HG02852 (cell line): ENCODE measurements around the gene LAD1.

Experiments used
- ATAC-seq: cut with Tn5 transposase; IDR thresholded peaks from one replicate; pipeline ENCODE4 v1.9.1; 2021; ENCODE audit warnings: mild to moderate bottlenecking, moderate library complexity; ENCODE audit not compliant: unreplicated experiment

The LAD1 gene

GRCh38 chr1:201353186-201353940 is 45.8 kb downstream of the LAD1 start:
- ATAC-seq: no peak

GRCh38 chr1:201351617-201352016 is 47.5 kb downstream of the LAD1 start:
- no peak for ATAC-seq

GRCh38 chr1:201350884-201351283 is 48.2 kb downstream of the LAD1 start:
- ATAC-seq: no peak

- no peak for ATAC-seq
Measured at GRCh38 chr1:201350361-201350725, 48.8 kb downstream of the LAD1 start.

GRCh38 chr1:201349092-201349491 is 50.0 kb downstream of the LAD1 start:
- no peak for ATAC-seq

GRCh38 chr1:201348211-201348566 is 50.9 kb downstream of the LAD1 start:
- ATAC-seq: no peak

- ATAC-seq: no peak
Measured at GRCh38 chr1:201347498-201348210, 51.5 kb downstream of the LAD1 start.

GRCh38 chr1:201346987-201347386 is 52.1 kb downstream of the LAD1 start:
- ATAC-seq: no peak

- no peak for ATAC-seq
Measured at GRCh38 chr1:201346337-201346939, 52.7 kb downstream of the LAD1 start.

- ATAC-seq: no peak
Measured at GRCh38 chr1:201345081-201345355, 54.1 kb downstream of the LAD1 start.

GRCh38 chr1:201344206-201345080 is 54.7 kb downstream of the LAD1 start:
- ATAC-seq: no peak

GRCh38 chr1:201341377-201341776 is 57.7 kb downstream of the LAD1 start:
- ATAC-seq: no peak

- no peak for ATAC-seq
Measured at GRCh38 chr1:201336711-201337450, 62.2 kb downstream of the LAD1 start.

- no peak for ATAC-seq
Measured at GRCh38 chr1:201335901-201336300, 63.2 kb downstream of the LAD1 start.

GRCh38 chr1:201335174-201335870 is 63.8 kb downstream of the LAD1 start:
- no peak for ATAC-seq

GRCh38 chr1:201334325-201335173 is 64.6 kb downstream of the LAD1 start:
- no peak for ATAC-seq

- no peak for ATAC-seq
Measured at GRCh38 chr1:201332616-201333335, 66.3 kb downstream of the LAD1 start.

GRCh38 chr1:201332021-201332420 is 67.1 kb downstream of the LAD1 start:
- ATAC-seq: no peak

GRCh38 chr1:201331166-201331565 is 68.0 kb downstream of the LAD1 start:
- no peak for ATAC-seq
